RWPE2 (cell line): ENCODE results near the gene OR51E1.

Source experiments
- ATAC-seq: fragments of 200-7000 bp; cut with Tn5 transposase; 3 replicates; pipeline ENCODE4 v1.9.1; 2021; ENCODE audit warnings: low read depth
- DNase-seq: peaks from one replicate; pipeline ENCODE4 v3.0.0-alpha.2; 2020; ENCODE audit warnings: low spot score
- H3K27ac ChIP-seq: fragments of 450-650 bp; 2 replicates; pipeline ENCODE4 v1.5.1; 2017; ENCODE audit warnings: mild to moderate bottlenecking; ENCODE audit not compliant: poor library complexity, severe bottlenecking
- H3K27me3 ChIP-seq: fragments of 250-450 bp; sonication (Bioruptor Pico); 2 replicates; pipeline ENCODE4 v1.5.1; 2021; ENCODE audit warnings: mild to moderate bottlenecking, moderate library complexity; ENCODE audit not compliant: insufficient read depth, poor library complexity, severe bottlenecking
- H3K36me3 ChIP-seq: fragments of 250-450 bp; sonication (Bioruptor Pico); 2 replicates; pipeline ENCODE4 v1.5.1; 2020; ENCODE audit warnings: low read depth, mild to moderate bottlenecking, moderate library complexity
- H3K4me1 ChIP-seq: fragments of 250-450 bp; sonication (Bioruptor Pico); 2 replicates; pipeline ENCODE4 v1.5.1; 2021; ENCODE audit warnings: mild to moderate bottlenecking, moderate library complexity; ENCODE audit not compliant: insufficient read depth, poor library complexity, severe bottlenecking
- H3K4me3 ChIP-seq: fragments of 250-450 bp; sonication (Bioruptor Pico); 2 replicates; pipeline ENCODE4 v1.5.1; 2021; ENCODE audit warnings: mild to moderate bottlenecking, moderate library complexity; ENCODE audit not compliant: severe bottlenecking
- H3K9me3 ChIP-seq: fragments of 250-450 bp; sonication (Bioruptor Pico); 2 replicates; pipeline ENCODE4 v1.5.1; 2021; ENCODE audit warnings: mild to moderate bottlenecking, moderate library complexity; ENCODE audit not compliant: severe bottlenecking
- TF ChIP-seq, protein P1 (sequence below): fragments of 450-650 bp; IDR thresholded peaks from one replicate; pipeline ENCODE4 v1.5.1; 2017; ENCODE audit warnings: mild to moderate bottlenecking, moderate library complexity; ENCODE audit not compliant: poor library complexity, severe bottlenecking

OR51E1 gene

DNA sequence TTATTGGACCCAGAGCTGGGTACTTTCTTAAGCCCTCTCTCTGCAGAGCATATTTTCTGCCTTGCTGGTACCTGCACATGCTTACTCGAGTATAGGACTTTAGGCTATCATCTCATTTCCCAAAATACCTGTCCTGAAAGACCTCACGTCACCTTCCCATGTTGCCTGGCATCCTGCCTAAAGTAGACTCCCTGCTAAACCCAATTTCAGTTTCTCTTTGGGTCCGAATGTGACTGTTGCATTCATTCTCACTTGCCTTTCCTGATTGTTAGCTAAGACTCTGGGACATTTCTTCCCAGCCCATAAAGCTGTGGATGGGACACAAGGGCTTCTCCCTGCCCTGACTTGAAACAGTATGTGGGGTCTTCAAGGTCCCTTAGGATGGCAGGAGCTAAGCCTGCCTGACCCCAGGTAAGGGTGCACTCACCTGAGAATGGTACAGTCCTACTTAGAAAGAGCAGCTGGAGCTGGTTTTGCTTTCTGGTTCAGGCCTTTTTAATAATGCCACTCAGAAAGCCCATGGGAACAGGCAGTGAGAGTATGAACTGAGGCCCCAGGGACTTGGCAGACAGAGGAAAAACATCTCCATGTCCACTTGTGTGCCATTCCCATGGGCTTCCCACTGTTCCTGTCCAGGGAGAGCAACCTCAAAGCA is 41.0 kb downstream of the OR51E1 start:
- no peaks in the 10 kb centered on the region for H3K9me3 ChIP-seq
- no peak for ATAC-seq

DNA sequence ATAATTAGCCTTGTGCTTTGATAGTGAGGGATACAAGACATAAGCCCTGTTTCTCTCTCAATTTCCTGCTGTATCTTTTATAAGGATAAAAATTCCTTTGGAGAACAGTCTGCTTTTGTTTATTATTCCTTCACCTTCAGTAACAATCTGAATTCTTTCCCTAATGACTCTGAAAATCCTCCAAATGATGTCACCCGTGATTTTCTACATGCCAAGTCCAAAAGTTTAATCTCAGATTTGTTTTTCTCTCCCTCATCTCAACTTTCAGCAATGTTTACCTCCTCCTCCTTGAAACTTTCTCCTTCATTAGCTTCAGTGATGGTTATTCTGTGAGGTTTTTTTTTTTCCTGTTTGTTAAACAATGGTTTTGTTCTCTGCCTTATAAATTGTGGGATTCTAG is 51.7 kb downstream of the OR51E1 start:
- TF ChIP-seq, protein P1, sequence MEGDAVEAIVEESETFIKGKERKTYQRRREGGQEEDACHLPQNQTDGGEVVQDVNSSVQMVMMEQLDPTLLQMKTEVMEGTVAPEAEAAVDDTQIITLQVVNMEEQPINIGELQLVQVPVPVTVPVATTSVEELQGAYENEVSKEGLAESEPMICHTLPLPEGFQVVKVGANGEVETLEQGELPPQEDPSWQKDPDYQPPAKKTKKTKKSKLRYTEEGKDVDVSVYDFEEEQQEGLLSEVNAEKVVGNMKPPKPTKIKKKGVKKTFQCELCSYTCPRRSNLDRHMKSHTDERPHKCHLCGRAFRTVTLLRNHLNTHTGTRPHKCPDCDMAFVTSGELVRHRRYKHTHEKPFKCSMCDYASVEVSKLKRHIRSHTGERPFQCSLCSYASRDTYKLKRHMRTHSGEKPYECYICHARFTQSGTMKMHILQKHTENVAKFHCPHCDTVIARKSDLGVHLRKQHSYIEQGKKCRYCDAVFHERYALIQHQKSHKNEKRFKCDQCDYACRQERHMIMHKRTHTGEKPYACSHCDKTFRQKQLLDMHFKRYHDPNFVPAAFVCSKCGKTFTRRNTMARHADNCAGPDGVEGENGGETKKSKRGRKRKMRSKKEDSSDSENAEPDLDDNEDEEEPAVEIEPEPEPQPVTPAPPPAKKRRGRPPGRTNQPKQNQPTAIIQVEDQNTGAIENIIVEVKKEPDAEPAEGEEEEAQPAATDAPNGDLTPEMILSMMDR: no peak
- Histone ChIP-seq H3K27ac (no peak overlapping the region), H3K36me3 (no peaks in the 10 kb centered on the region), H3K9me3 (no peaks in the 10 kb centered on the region), H3K27me3 (no peaks in the 10 kb centered on the region), H3K4me3 (no peak overlapping the region), H3K4me1 (no peaks in the 10 kb centered on the region)
- ATAC-seq (no peak), DNase-seq (no peak)

More for the DNA sequence above, 41.0 kb downstream of the OR51E1 start:
- DNase-seq: no peak
- TF ChIP-seq, protein P1: no peak
- no peak overlapping the region for H3K4me3 ChIP-seq
- no peaks in the 10 kb centered on the region for H3K27me3 ChIP-seq
- H3K4me1 ChIP-seq: no peaks in the 10 kb centered on the region
- H3K27ac ChIP-seq: no peak overlapping the region
- no peaks in the 10 kb centered on the region for H3K36me3 ChIP-seq

DNA sequence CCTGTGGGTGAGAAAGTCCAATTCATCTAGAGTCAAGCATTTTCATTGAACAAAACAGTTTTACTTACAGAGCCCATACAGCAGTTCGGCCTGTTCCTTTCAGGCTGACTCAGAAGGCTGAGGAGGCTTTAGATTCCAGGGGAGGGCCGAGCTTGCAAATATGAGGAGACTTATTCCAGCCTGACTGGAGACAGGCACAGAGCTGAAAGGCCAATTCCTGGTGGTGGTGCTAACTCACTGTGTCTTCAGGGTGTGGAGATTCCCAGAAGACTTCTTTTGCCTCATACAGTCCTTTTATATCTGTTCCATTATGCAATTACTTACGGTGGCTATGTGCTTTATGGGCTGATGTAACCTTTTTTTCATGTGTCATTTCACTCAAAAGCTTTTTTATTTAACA is 53.8 kb downstream of the OR51E1 start, which contains the start of gene OR51E2:
OR51E2 (minus strand) TSS at position 269 of the 400 bp plus-strand sequence. CDS start 15,142 bp downstream, outside the sequence.
- H3K9me3 ChIP-seq: no peaks in the 10 kb centered on the region
- no peaks in the 10 kb centered on the region for H3K27me3 ChIP-seq
- ATAC-seq (no peak; the same call in 2 of the 3 replicates), DNase-seq (no peak)
- TF ChIP-seq, protein P1: no peak
- no peaks in the 10 kb centered on the region for H3K4me1 ChIP-seq
- no peak within 1 kb of the TSS for H3K4me3 ChIP-seq
- no peaks in the 10 kb centered on the region for H3K36me3 ChIP-seq
- H3K27ac ChIP-seq: no peak within 1 kb of the TSS

DNA sequence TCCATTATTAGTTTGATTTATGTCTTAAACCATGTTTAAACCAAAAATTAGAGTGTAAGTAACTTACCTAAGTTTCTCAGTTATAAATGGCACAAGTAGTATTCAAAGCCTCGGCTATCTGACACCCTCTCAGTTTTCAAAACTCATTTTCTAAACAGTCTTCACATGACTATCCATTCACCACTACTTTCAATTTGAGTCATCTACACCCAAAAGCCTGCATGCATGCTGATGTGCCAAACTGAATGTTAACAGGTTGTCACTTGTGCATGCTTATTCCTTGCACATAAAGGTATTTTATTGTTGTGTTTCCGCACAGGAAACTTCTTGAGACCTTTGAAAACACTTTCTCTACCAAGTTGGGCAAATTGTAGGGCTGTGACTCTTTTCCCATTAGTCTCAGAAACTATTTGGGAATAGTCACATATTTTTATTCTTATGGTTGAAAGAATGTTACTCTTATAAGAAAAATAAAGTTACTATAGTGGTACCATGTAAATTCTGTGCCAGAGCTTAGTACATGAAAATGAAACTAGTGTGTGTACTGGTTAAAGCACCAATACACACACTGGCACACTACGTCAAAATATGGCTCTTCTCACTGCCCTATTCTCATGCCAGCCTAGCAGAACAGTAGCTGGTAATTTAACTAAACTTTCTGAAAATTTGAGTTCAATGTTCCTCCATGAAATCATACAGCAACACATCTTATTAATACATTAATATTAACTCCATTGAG is 56.1 kb downstream of the OR51E1 start:
- TF ChIP-seq, protein P1: no peak
- Histone ChIP-seq H3K27ac (no peak overlapping the region), H3K4me1 (no peaks in the 10 kb centered on the region), H3K27me3 (no peaks in the 10 kb centered on the region), H3K4me3 (no peak overlapping the region), H3K36me3 (no peaks in the 10 kb centered on the region), H3K9me3 (no peaks in the 10 kb centered on the region)
- ATAC-seq (no peak), DNase-seq (no peak)

DNA sequence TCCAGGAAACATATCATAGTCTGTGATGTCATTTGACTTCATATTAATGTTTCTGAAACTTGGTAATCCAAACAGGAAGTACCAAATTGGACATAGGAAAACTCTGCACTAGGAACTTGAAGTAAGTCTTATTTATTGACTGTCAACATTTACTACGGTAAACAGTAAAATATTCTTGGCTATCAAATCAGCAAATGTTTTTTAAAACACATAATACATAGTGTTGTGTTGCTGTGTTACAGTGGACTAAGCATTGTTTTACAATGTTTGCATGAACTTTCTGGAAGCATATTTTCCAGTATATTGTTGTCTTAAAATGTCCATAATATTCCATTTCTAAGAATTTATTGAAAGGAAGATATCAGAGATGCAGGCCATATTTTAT is 56.6 kb downstream of the OR51E1 start:
- no peaks in the 10 kb centered on the region for H3K4me1 ChIP-seq
- no peak overlapping the region for H3K27ac ChIP-seq
- DNase-seq (no peak), ATAC-seq (no peak)
- H3K4me3 ChIP-seq: no peak overlapping the region
- no peaks in the 10 kb centered on the region for H3K36me3 ChIP-seq
- no peaks in the 10 kb centered on the region for H3K27me3 ChIP-seq
- H3K9me3 ChIP-seq: no peaks in the 10 kb centered on the region
- TF ChIP-seq, protein P1: no peak
